ENCODE results near the gene DIPK1B. TPM values are rescaled to one million over a fixed set of nuclear protein-coding genes. Genes with fewer than 3 reads are reported as not detected.
"Not testable (repeated sequence)": the region's sequence is repeated elsewhere in the genome, so short reads cannot be mapped to it uniquely, and the experiment has no call there.

The DIPK1B gene
- total RNA-seq, 2 experiments from 2014 or later: 0.14 TPM; not detected in 1

DNA sequence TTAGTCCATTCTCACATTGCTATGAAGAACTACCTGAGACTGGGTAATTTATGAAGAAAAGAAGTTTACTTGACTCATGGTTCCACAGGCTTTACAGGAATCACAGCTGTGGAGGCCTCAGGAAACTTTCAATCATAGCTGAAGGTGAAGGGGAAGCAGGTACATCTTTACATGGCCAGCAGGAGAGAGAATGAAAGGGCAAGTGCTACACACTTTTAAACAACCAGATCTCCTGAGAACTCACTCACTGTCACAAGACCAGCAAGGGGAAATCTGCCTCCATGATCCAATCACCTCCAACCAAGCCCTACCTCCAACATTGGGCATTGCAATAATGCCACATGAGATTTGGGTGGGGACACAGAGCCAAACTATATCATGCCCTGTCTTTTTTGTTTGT, 39.4 kb downstream of the DIPK1B start:
- H3K27me3 Mint-ChIP-seq: peaks cover 12% of the 10 kb centered on the region
- H3K36me3 Mint-ChIP-seq (ENCODE audit: low read depth): peaks cover 8% of the 10 kb centered on the region
- peaks cover 34% of the 10 kb centered on the region for H3K9me3 Mint-ChIP-seq
- H3K27ac Mint-ChIP-seq: no peak overlapping the region
- no peak for TF ChIP-seq CTCF (IDR thresholded peaks at IDR 0.05)
- no peak overlapping the region for H3K4me3 Mint-ChIP-seq
- POLR2A ChIA-PET: interaction anchor here (1.1 kb wide), 1 partner anchor 25 kb away, joined by 3 read pairs; no protein-coding TSS in a partner anchor
- intact Hi-C loops (cut with micrococcal nuclease): no loop called here
- DNase-seq: no peak
- CTCF ChIA-PET: interaction anchor here (0.6 to 1.0 kb wide), 2 partner anchors 23 to 295 kb away, joined by 3 to 4 read pairs; no protein-coding TSS in a partner anchor
- no peak for ATAC-seq
- peaks cover 8% of the 10 kb centered on the region for H3K4me1 Mint-ChIP-seq (ENCODE audit: low read depth)

- ChIA-PET CTCF (no interaction called here), POLR2A (no interaction called here)
- TF ChIP-seq CTCF (IDR thresholded peaks at IDR 0.05): no peak
- H3K27me3 Mint-ChIP-seq: peaks cover 12% of the 10 kb centered on the region
- H3K36me3 Mint-ChIP-seq (ENCODE audit: low read depth): peaks cover 8% of the 10 kb centered on the region
- DNase-seq (no peak), ATAC-seq (no peak)
- H3K4me3 Mint-ChIP-seq: no peak overlapping the region
- H3K9me3 Mint-ChIP-seq: peaks cover 34% of the 10 kb centered on the region
- H3K27ac Mint-ChIP-seq: no peak overlapping the region
- H3K4me1 Mint-ChIP-seq (ENCODE audit: low read depth): peaks cover 8% of the 10 kb centered on the region
- intact Hi-C loops (cut with micrococcal nuclease): no loop called here
These were observed 41.1 kb downstream of the DIPK1B start for GRCh38 chr9:136753371-136754058.

- intact Hi-C loops (cut with micrococcal nuclease): no loop called here
- POLR2A ChIA-PET: no interaction called here
These were observed 41.7 kb downstream of the DIPK1B start for GRCh38 chr9:136754059-136754572.

GRCh38 chr9:136754626-136755301, 42.4 kb downstream of the DIPK1B start:
- intact Hi-C loops (cut with micrococcal nuclease): no loop called here
- Mint-ChIP-seq H3K4me3 (no peak overlapping the region), H3K27me3 (peaks cover 9% of the 10 kb centered on the region), H3K4me1 (ENCODE audit: low read depth) (peaks cover 7% of the 10 kb centered on the region), H3K9me3 (peaks cover 34% of the 10 kb centered on the region), H3K36me3 (ENCODE audit: low read depth) (peaks cover 8% of the 10 kb centered on the region), H3K27ac (no peak overlapping the region)
- no peak for TF ChIP-seq CTCF (IDR thresholded peaks at IDR 0.05)
- POLR2A ChIA-PET: no interaction called here
- ATAC-seq: no peak
- DNase-seq: no peak
- CTCF ChIA-PET: interaction anchor here (1.3 to 2.1 kb wide), 2 partner anchors 11 to 23 kb away, joined by 3 to 6 read pairs; no protein-coding TSS in a partner anchor

More at GRCh38 chr9:136754059-136754572, 41.7 kb downstream of the DIPK1B start:
- H3K9me3 Mint-ChIP-seq: peaks cover 34% of the 10 kb centered on the region
- CTCF ChIA-PET: interaction anchor here (1.3 to 2.1 kb wide), 2 partner anchors 12 to 24 kb away, joined by 3 to 6 read pairs; no protein-coding TSS in a partner anchor
- H3K4me3 Mint-ChIP-seq: no peak overlapping the region
- peaks cover 12% of the 10 kb centered on the region for H3K27me3 Mint-ChIP-seq
- DNase-seq: no peak
- TF ChIP-seq CTCF (IDR thresholded peaks at IDR 0.05): no peak
- H3K27ac Mint-ChIP-seq: no peak overlapping the region
- peaks cover 8% of the 10 kb centered on the region for H3K4me1 Mint-ChIP-seq (ENCODE audit: low read depth)
- no peak for ATAC-seq
- peaks cover 8% of the 10 kb centered on the region for H3K36me3 Mint-ChIP-seq (ENCODE audit: low read depth)

GRCh38 chr9:136755302-136756133, 43.1 kb downstream of the DIPK1B start:
- Mint-ChIP-seq H3K9me3 (peaks cover 34% of the 10 kb centered on the region), H3K27me3 (peaks cover 11% of the 10 kb centered on the region)
- DNase-seq; H3K36me3 Mint-ChIP-seq (ENCODE audit: low read depth); POLR2A ChIA-PET; intact Hi-C loops (cut with micrococcal nuclease); H3K4me3 Mint-ChIP-seq; ATAC-seq; H3K4me1 Mint-ChIP-seq (ENCODE audit: low read depth); H3K27ac Mint-ChIP-seq: not testable (repeated sequence)
- CTCF ChIA-PET: interaction anchor here (1.3 to 2.1 kb wide), 2 partner anchors 11 to 23 kb away, joined by 3 to 6 read pairs; no protein-coding TSS in a partner anchor

Data from activated CD8-positive, alpha-beta T cell treated with anti-CD3 and anti-CD28 coated beads for 36 hours (primary cell).